Astrocyte of the spinal cord (primary cell): ENCODE results near the gene PRRG3.

Experiments used
- DNase-seq: peaks from one replicate; pipeline ENCODE4 v3.0.0; 2011; ENCODE audit warnings: low read depth, low spot score
- H3K4me3 ChIP-seq: 2 replicates; pipeline ENCODE4 v1.5.1; 2011; ENCODE audit warnings: low read depth, mild to moderate bottlenecking, low read length, moderate library complexity
- in situ Hi-C: cut with HindIII; loops from 2 replicates; pipeline ENCODE4 v1.10.0; 2017; ENCODE audit warnings: low sequenced_read_pairs
- TF ChIP-seq, protein P1 (sequence below): IDR thresholded peaks from 2 replicates; pipeline ENCODE4 v1.5.1; 2012; ENCODE audit warnings: low read depth, mild to moderate bottlenecking, low read length, inconsistent platforms

Gene PRRG3

DNA sequence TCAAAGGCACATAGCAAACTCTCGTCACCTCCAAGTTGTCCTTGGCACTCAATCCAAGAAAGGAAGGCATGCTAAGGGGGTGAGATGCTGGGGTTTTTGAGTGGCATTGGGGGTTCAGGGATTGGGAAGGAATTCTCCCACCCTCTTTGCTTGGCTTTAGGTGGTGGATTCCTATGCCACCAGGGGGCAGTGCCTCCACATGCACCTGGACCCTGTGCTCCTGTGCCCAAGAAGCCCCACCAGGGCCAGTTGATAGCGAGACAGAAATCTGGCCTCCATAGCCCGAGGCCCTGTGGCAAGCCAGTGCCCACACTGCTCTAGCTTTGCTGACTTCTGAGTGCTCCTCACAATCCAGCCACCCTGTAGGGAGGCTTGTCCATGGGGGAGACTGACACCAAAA lies 18.6 kb downstream of the PRRG3 start:
- TF ChIP-seq, protein P1, sequence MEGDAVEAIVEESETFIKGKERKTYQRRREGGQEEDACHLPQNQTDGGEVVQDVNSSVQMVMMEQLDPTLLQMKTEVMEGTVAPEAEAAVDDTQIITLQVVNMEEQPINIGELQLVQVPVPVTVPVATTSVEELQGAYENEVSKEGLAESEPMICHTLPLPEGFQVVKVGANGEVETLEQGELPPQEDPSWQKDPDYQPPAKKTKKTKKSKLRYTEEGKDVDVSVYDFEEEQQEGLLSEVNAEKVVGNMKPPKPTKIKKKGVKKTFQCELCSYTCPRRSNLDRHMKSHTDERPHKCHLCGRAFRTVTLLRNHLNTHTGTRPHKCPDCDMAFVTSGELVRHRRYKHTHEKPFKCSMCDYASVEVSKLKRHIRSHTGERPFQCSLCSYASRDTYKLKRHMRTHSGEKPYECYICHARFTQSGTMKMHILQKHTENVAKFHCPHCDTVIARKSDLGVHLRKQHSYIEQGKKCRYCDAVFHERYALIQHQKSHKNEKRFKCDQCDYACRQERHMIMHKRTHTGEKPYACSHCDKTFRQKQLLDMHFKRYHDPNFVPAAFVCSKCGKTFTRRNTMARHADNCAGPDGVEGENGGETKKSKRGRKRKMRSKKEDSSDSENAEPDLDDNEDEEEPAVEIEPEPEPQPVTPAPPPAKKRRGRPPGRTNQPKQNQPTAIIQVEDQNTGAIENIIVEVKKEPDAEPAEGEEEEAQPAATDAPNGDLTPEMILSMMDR, result peak; percentile 36

DNA sequence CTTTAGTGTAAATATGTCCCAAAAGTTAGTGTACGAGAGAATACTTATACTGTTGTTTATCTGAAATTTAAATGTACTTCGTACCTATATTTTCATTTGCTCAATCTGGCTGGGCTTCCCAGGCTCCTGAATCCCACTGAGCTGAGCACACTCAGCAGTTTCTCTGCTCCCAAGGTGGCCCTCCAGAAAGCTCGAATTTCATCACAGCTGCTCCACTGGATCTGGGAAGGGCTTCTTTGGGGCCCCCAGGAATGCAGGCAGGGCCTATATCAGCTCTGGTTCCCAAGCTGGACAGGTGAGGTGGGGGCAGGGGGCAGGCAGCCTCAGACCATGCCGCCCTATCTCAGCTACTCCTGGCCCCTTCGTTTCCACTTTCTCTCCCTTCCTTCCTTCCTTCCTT lies 19.1 kb downstream of the PRRG3 start:
- no peak overlapping the region for H3K4me3 ChIP-seq
- TF ChIP-seq, protein P1, result no peak
- in situ Hi-C loops, result no loop called here
- no peak for DNase-seq

More for the DNA sequence above, 18.6 kb downstream of the PRRG3 start:
- in situ Hi-C loops, result no loop called here
- no peak for DNase-seq
- no peak overlapping the region for H3K4me3 ChIP-seq

DNA sequence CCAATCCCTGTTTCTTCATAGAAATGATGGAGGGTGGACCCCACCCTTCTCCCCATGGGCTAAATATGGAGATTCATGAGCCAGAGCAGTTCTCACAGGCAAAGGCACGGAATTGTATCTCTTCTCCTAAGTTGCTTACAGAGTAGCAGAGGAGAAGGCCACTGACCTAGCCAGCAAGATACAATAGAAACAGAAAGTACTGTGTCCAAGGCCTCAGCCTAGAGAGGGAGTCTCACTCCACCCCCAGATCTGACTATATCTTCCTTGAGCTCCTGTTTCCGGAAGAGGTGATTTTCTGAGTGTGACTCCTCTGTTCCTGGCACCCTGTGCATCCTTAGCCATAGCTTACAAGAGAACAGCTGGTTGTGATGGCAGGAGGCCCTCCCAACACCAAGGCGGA lies 20.5 kb downstream of the PRRG3 start, which contains the start of gene FATE1:
FATE1 (plus strand) TSS at position 284 of the 400 bp plus-strand sequence; CDS start at position 369, 85 bp downstream.
- no peak within 1 kb of the TSS for H3K4me3 ChIP-seq
- in situ Hi-C loops, result no loop called here
- TF ChIP-seq, protein P1, result no peak
- no peak for DNase-seq

DNA sequence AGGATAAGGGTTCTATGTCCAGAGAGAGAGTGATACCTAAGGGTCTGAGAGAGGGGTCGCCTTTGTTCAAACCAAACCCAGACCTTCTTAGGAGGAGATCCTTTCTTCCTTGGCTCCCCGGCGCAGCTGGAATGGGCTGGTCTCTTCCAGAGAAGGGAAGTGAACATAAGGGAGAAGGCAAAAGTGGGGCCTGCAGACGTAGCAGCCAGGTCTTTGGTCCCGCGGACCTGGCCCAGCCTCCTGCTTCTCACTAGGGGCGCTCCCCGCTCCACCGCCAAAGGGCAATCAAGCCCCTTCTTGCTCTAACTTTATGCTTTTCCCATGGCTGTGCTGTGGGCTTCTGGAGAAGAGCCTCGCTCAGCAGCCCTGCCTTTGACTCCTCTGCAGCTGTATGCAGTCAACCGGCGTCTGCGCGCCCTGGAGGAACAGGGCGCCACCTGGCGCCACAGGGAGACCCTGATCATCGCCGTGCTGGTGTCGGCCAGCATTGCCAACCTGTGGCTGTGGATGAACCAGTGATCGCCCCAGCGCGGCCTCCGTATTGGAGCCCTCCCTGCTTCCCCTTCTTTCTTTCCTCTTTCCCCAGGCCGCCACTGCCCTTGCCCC lies 27.1 kb downstream of the PRRG3 start:
- in situ Hi-C loops, result no loop called here
- H3K4me3 ChIP-seq, result no peak overlapping the region
- TF ChIP-seq, protein P1, result peak; percentile 50
- peak; percentile 3 for DNase-seq

DNA sequence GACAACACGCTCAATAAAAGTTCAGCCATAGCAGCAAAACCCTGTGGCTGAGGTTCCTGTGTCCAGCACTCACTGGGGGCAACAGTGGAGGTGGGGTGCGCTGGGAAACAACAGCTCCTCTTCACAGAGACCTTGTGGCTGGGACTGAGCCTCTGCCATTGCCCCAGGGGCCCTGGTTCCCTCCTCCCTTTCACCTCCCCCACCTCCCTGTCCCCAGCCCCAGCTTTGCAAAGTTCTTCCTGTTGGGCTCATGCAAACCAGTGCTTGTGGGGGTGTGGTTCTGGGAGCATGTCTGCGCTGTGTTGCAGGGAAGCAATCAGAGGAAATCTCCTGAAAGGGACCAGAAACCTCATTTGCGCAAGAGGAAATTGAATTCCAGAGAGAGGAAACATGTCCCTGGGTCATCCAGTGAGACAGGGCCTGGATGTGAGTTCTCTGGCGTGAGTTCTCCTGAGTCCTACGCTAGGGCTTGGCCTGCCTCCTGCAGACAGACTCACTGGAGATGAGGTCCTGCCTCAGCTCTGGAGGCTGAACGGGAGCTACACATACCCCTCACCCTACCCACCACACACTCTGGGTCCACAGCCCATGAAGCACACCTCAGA lies 28.0 kb downstream of the PRRG3 start:
- no peak overlapping the region for H3K4me3 ChIP-seq
- in situ Hi-C loops, result no loop called here
- TF ChIP-seq, protein P1, result no peak
- DNase-seq, result no peak

DNA sequence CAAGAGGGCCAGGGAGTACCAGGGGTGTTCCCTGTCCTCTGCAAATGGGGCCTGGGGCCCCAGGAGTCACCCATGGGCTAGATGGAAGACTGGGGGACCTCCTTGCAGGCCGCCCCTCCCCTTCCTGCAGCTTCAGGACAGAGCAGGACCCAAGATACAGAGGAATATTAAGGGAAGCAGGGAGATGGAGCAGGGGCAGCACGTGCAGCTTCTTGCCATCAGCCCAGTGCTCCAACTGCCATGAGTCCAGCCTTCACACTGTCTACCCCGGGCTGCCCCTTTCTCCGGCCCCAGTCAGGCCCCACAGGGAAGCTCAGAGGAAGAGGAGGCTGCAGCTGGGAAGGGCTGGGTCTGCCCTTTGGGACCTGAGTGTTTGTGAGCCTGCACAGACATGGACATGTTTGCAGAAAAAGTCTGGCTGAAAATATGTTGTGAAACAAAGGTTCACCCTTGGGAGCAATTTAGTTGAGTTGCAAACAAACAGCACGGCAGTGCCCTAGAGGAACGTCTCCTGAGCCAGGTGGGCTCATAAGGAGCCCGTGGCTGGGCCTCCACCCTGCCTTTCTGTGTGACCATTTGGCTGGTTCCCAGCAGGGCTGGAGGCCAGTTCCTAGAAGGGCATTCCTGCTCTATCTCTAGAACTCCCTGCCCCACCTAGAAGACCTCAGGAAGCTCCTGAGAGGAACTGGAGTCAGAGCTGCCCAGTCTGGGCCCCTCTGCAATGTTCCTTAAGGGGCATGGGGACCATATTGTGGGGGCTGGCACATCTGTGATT lies 29.5 kb downstream of the PRRG3 start:
- DNase-seq, result no peak
- in situ Hi-C loops, result no loop called here
- TF ChIP-seq, protein P1, result no peak
- H3K4me3 ChIP-seq, result no peak overlapping the region
